Esophagus squamous epithelium (tissue), 4 donors: ENCODE data around the gene CRTC2.

Source experiments
- POLR2A ChIP-seq, 4 donors: fragments of 450-650 bp; IDR thresholded peaks; one replicate each; pipeline ENCODE4 v1.6.1; 2017; ENCODE audit warnings: antibody characterized with exemption in 4 of 4, mild to moderate bottlenecking in 4 of 4, moderate library complexity in 3 of 4
- TF ChIP-seq, protein P1 (sequence below), 6 experiments: fragments of 450-650 bp in 4 of 6; fragments of 200-600 bp in 2 of 6; sonication (generic) in 2 of 6; IDR thresholded peaks; one replicate each; pipeline ENCODE4 v1.5.1; 2016 to 2019; ENCODE audit warnings: antibody characterized with exemption in 6 of 6, mild to moderate bottlenecking in 4 of 6, moderate library complexity in 4 of 6

DNA sequence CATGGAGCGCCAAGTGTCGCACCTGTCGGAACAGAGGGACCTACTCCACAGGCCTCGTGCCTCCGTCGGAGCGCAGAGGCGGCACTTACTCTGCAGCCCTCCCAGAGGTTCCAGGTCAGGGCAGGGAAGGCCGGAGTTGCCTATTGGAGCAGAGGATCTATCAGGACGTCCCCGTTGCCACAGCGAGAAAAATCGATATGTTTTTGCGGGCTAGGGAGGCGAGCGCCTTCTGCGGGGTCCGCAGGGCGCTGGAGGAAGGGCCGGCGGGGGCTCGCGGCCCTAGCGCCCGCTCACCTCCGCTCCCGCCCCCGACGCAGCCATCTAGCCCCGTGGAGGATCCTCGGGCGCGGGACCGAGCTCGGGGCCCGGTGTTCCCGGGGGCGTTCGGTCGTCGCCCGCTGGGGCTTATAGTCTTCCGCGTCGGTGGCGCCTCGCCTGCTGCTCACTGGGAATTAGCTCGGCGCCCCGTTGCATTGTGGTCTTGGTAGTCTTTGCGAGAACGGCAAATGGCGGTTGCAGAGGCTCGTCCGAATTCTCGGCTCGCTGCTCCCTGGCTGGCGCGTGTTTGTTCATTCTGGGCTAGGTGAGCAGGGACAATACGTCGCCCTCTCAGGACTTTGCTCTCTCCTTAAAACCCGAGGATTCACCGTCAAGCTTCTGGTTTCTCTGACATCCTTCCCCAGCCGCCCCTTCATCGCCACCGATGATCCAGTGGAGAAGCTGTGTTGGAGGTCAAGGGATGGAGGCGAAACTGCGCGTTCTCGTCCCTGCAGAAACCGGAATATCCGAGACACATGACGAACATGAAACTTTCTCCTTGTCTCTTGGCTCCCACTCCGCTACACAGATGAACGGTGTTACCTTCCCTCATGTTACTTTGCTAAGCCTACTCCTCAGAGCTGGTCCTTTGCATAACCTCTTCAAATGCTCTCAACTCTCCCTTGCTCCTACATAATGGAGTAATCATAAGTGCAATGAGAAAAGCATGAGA lies 19.1 kb upstream of the CRTC2 start, which contains the start of gene JTB:
- peak in 3 of 4 donors; percentile 69 to 95 (median 84) for TF ChIP-seq POLR2A (IDR thresholded peaks at IDR 0.05)
- TF ChIP-seq, protein P1, sequence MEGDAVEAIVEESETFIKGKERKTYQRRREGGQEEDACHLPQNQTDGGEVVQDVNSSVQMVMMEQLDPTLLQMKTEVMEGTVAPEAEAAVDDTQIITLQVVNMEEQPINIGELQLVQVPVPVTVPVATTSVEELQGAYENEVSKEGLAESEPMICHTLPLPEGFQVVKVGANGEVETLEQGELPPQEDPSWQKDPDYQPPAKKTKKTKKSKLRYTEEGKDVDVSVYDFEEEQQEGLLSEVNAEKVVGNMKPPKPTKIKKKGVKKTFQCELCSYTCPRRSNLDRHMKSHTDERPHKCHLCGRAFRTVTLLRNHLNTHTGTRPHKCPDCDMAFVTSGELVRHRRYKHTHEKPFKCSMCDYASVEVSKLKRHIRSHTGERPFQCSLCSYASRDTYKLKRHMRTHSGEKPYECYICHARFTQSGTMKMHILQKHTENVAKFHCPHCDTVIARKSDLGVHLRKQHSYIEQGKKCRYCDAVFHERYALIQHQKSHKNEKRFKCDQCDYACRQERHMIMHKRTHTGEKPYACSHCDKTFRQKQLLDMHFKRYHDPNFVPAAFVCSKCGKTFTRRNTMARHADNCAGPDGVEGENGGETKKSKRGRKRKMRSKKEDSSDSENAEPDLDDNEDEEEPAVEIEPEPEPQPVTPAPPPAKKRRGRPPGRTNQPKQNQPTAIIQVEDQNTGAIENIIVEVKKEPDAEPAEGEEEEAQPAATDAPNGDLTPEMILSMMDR (IDR thresholded peaks at IDR 0.05) = peak in 1 of 6 experiments; percentile 6
